ENCODE data around the gene RBP5. TPM values are rescaled to one million over a fixed set of nuclear protein-coding genes. Genes with fewer than 3 reads are reported as not detected.

The RBP5 gene
- polyA plus RNA-seq, 1 experiment, result 0.25 TPM

DNA sequence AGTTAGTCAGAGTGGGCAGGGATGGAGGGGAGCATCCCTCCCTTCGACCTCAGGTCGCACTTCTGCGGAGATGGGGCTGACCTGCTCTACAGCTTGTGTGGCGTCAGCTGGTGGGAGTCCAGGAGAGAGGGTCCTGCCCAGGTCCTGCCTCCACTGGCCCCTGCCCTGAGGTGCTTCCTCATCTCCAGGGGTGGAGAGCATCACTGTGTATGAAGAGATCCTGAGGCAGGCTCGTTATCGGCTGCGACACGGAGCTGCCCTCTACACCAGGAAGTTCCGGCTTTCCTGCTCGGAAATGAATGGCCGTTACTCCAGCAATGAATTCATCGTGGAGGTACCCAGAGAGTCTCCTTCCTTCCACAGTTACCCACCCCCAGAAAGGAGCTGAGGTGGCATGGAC lies 21.7 kb upstream of the RBP5 start:
- no peak overlapping the region for H3K27ac ChIP-seq (ENCODE audit: low read depth, low read length)
- ChIA-PET POLR2A (no interaction called here), CTCF (interaction anchor here (0.6 kb wide), 2 partner anchors 38 to 786 kb away, joined by 3 to 5 read pairs; no protein-coding TSS in a partner anchor)
- TF ChIP-seq, protein P1, sequence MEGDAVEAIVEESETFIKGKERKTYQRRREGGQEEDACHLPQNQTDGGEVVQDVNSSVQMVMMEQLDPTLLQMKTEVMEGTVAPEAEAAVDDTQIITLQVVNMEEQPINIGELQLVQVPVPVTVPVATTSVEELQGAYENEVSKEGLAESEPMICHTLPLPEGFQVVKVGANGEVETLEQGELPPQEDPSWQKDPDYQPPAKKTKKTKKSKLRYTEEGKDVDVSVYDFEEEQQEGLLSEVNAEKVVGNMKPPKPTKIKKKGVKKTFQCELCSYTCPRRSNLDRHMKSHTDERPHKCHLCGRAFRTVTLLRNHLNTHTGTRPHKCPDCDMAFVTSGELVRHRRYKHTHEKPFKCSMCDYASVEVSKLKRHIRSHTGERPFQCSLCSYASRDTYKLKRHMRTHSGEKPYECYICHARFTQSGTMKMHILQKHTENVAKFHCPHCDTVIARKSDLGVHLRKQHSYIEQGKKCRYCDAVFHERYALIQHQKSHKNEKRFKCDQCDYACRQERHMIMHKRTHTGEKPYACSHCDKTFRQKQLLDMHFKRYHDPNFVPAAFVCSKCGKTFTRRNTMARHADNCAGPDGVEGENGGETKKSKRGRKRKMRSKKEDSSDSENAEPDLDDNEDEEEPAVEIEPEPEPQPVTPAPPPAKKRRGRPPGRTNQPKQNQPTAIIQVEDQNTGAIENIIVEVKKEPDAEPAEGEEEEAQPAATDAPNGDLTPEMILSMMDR (IDR thresholded peaks at IDR 0.05; ENCODE audit: low read depth, low read length), result no peak
- no peaks in the 10 kb centered on the region for H3K27me3 ChIP-seq (ENCODE audit: control insufficient read depth, insufficient read depth, low read length)
- no peak for DNase-seq (ENCODE audit: low read depth, low spot score)
- no peak overlapping the region for H3K4me3 ChIP-seq (ENCODE audit: low read depth, low read length)
- no peaks in the 10 kb centered on the region for H3K9me3 ChIP-seq (ENCODE audit: control insufficient read depth, insufficient read depth, low read length)

DNA sequence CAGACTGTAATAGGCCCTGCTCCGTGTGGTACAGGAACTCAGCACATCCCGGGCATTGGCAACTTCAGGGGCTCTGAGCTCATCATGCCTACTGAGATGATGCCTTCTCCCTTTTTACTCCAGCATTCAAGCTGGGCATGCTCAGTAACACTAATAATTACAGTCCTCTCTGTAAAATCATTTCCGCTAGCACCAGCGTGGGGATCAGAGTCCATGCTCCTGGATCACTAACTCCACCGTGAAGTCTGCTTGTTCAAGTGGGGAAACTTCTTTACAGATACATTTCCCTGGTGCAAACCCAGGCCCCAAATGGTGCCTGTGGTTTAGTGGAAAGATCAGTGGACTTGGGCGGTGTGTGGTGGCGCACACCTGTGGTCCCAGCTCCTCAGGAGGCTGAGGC lies 18.2 kb upstream of the RBP5 start:
- ChIA-PET CTCF (interaction anchor here (0.5 to 3.0 kb wide), 5 partner anchors 11 to 507 kb away, joined by 4 to 45 read pairs (median 5); no protein-coding TSS in a partner anchor), POLR2A (no interaction called here)
- H3K27ac ChIP-seq (ENCODE audit: low read depth, low read length), result no peak overlapping the region
- no peak overlapping the region for H3K4me3 ChIP-seq (ENCODE audit: low read depth, low read length)
- H3K27me3 ChIP-seq (ENCODE audit: control insufficient read depth, insufficient read depth, low read length), result no peaks in the 10 kb centered on the region
- DNase-seq (ENCODE audit: low read depth, low spot score), result no peak
- TF ChIP-seq, protein P1 (IDR thresholded peaks at IDR 0.05; ENCODE audit: low read depth, low read length), result no peak
- no peaks in the 10 kb centered on the region for H3K9me3 ChIP-seq (ENCODE audit: control insufficient read depth, insufficient read depth, low read length)

DNA sequence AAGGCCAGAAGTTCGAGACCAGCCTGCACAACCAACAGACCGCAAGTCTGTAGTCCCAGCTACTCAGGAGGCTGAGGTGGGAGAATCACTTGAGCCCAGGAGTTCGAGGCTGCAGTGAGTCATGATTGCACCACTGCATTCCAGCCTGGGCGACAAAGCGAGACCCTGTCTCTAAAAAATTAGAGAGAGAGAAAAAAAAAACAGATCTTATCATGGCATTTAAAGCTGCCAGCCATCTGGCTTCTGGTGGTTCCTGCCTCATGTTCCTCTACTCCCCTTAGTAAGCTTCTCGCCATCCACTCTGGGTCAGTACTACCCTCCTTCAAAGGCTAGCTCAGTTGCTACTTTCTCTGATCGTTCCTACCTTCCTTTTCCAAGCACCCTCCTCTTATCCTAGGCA lies 17.5 kb upstream of the RBP5 start:
- Histone ChIP-seq H3K4me3 (ENCODE audit: low read depth, low read length) (no peak overlapping the region), H3K9me3 (ENCODE audit: control insufficient read depth, insufficient read depth, low read length) (no peaks in the 10 kb centered on the region), H3K27ac (ENCODE audit: low read depth, low read length) (no peak overlapping the region), H3K27me3 (ENCODE audit: control insufficient read depth, insufficient read depth, low read length) (no peaks in the 10 kb centered on the region)
- ChIA-PET CTCF (interaction anchor here (0.5 to 3.1 kb wide), 8 partner anchors 8 to 507 kb away, joined by 4 to 45 read pairs (median 7); no protein-coding TSS in a partner anchor), POLR2A (no interaction called here)
- DNase-seq (ENCODE audit: low read depth, low spot score), result no peak
- TF ChIP-seq, protein P1 (IDR thresholded peaks at IDR 0.05; ENCODE audit: low read depth, low read length), result no peak

DNA sequence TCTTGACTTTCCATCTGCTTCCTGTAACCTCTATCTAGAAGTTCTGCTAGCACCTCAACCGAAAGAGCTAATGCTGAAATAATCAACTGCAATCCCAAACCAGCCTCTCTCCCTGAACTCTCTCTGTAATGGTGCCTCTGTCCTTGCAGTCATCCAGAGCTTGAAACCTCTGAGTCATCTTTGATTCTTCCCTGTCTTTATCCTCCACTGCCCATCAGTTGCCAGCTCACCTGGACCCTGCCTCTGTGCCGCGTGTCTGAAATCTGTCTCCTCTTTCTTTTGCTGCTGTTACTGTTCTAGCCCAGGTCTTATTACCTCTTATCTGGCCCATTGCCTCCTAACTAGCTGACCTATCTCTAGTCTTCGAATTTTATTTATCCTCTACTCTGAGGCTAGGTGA lies 17.0 kb upstream of the RBP5 start:
- TF ChIP-seq, protein P1 (IDR thresholded peaks at IDR 0.05; ENCODE audit: low read depth, low read length), result no peak
- Histone ChIP-seq H3K27me3 (ENCODE audit: control insufficient read depth, insufficient read depth, low read length) (no peaks in the 10 kb centered on the region), H3K27ac (ENCODE audit: low read depth, low read length) (no peak overlapping the region), H3K4me3 (ENCODE audit: low read depth, low read length) (no peak overlapping the region), H3K9me3 (ENCODE audit: control insufficient read depth, insufficient read depth, low read length) (no peaks in the 10 kb centered on the region)
- ChIA-PET POLR2A (no interaction called here), CTCF (interaction anchor here (0.6 to 3.1 kb wide), 14 partner anchors 8 to 952 kb away, joined by 3 to 45 read pairs (median 6); partner anchors contain the start of gene PEX5)
- DNase-seq (ENCODE audit: low read depth, low spot score), result no peak

DNA sequence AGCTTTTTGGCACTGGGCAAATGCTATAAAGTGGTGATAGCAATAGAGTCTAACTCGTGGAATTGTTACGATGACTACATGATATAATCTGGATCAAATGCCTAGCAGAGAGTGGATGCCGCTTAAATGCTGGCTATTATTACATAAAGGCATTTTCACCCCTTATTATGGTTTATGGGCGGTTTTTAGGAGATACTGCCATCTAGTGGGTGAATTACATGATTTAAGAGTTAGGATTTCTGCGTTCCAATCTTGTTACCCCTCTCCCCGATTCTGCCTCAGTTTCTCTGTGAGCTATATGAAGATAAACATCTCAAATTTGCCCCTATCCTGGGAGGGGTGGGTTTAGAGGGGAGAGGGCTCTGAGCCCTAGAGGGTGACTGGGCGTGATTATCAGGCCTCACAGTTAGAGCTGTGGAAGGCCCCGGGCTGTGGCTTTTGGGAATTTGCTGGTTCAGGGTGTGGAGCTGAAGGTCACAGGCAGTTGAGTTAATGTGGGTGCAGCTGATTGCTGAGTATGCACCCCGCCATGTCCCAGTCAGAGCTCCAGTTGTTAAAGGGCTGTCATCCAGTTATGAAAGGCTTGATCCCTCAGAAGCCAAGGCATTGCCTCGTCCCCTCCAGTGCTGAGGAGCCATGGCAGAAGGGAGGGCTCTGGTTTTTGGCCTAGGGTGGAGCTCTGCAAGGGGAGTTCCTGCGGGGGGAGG lies 15.9 kb upstream of the RBP5 start:
- ChIA-PET CTCF (interaction anchor here (0.6 to 3.1 kb wide), 24 partner anchors 9 to 493 kb away, joined by 3 to 45 read pairs (median 6); partner anchors contain the start of genes C1S and PEX5), POLR2A (interaction anchor here (0.6 kb wide), 1 partner anchor 45 kb away, joined by 3 read pairs; the partner anchor contains the start of gene PEX5)
- no peaks in the 10 kb centered on the region for H3K9me3 ChIP-seq (ENCODE audit: control insufficient read depth, insufficient read depth, low read length)
- no peaks in the 10 kb centered on the region for H3K27me3 ChIP-seq (ENCODE audit: control insufficient read depth, insufficient read depth, low read length)
- TF ChIP-seq, protein P1 (IDR thresholded peaks at IDR 0.05; ENCODE audit: low read depth, low read length), result peak; percentile 57
- H3K27ac ChIP-seq (ENCODE audit: low read depth, low read length), result no peak overlapping the region
- DNase-seq (ENCODE audit: low read depth, low spot score), result no peak
- no peak overlapping the region for H3K4me3 ChIP-seq (ENCODE audit: low read depth, low read length)

Measured in AG04450 (cell line).